Fibroblast of villous mesenchyme (primary cell): ENCODE data around the gene FYCO1. TPM values are rescaled to one million over a fixed set of nuclear protein-coding genes. Genes with fewer than 3 reads are reported as not detected.
A peak's percentile ranks its signal among the peaks of the same experiment; 100 is the strongest.
"Not testable (repeated sequence)": the region's sequence is repeated elsewhere in the genome, so short reads cannot be mapped to it uniquely, and the experiment has no call there.

Source experiments
- DNase-seq: peaks from one replicate; pipeline ENCODE4 v3.0.0-alpha.2; 2010; ENCODE audit warnings: low read depth
- H3K4me3 ChIP-seq: 2 replicates; pipeline ENCODE4 v1.5.1; 2011; ENCODE audit warnings: low read depth, mild to moderate bottlenecking, low read length
- CTCF ChIP-seq: IDR thresholded peaks from 2 replicates; pipeline ENCODE4 v1.5.1; 2012; ENCODE audit warnings: low read depth, mild to moderate bottlenecking, low read length; ENCODE audit not compliant: insufficient read depth
- total RNA-seq: library from RNA; depleted of rRNA; stranded (reverse); fragments of >200 nt; gene quantifications from 2 replicates; pipeline ENCODE4 v1.2.3, GENCODE V29; 2012

Gene FYCO1
- total RNA-seq, 1 donor = 23.7 TPM

GRCh38 chr3:46010519-46011113 lies 15.0 kb upstream of the FYCO1 start:
- TF ChIP-seq CTCF = no peak
- no peak for DNase-seq
- H3K4me3 ChIP-seq = no peak overlapping the region

GRCh38 chr3:46008058-46008457 lies 12.4 kb upstream of the FYCO1 start:
- no peak for TF ChIP-seq CTCF
- H3K4me3 ChIP-seq = no peak overlapping the region
- no peak for DNase-seq

GRCh38 chr3:46007280-46007679 lies 11.7 kb upstream of the FYCO1 start:
- no peak for TF ChIP-seq CTCF
- DNase-seq = no peak
- no peak overlapping the region for H3K4me3 ChIP-seq

- H3K4me3 ChIP-seq = no peak overlapping the region
- DNase-seq = peak; percentile 96
- no peak for TF ChIP-seq CTCF
Observed at GRCh38 chr3:46006238-46007032, 10.8 kb upstream of the FYCO1 start.

- not testable (repeated sequence) for DNase-seq, H3K4me3 ChIP-seq
Observed at GRCh38 chr3:46003706-46004105, 8.1 kb upstream of the FYCO1 start.

- DNase-seq = no peak
- H3K4me3 ChIP-seq = no peak overlapping the region
- no peak for TF ChIP-seq CTCF
Observed at GRCh38 chr3:46001178-46001577, 5.6 kb upstream of the FYCO1 start.

- TF ChIP-seq CTCF = no peak
- no peak for DNase-seq
- H3K4me3 ChIP-seq = no peak overlapping the region
Observed at GRCh38 chr3:45997942-45998341, 2.3 kb upstream of the FYCO1 start.

- not testable (repeated sequence) for H3K4me3 ChIP-seq, DNase-seq
Observed at GRCh38 chr3:45997499-45997898, 1.9 kb upstream of the FYCO1 start.
